ENCODE measurements around the gene FBXW8.

Gene FBXW8

GRCh38 chr12:116971222-116971621 is 60.5 kb downstream of the FBXW8 start:
- Histone ChIP-seq H3K4me1 (no peaks in the 10 kb centered on the region), H3K4me3 (no peak overlapping the region), H3K27me3 (no peaks in the 10 kb centered on the region), H3K36me3 (peaks cover 22 to 50% (median 28%) of the 10 kb centered on the region in 3 donors), H3K27ac (no peak overlapping the region), H3K9me3 (no peaks in the 10 kb centered on the region)
- intact Hi-C loops (cut with DNase I; ENCODE audit: low total_unique reads): no loop called here
- DNase-seq: no peak
- TF ChIP-seq, protein P1, sequence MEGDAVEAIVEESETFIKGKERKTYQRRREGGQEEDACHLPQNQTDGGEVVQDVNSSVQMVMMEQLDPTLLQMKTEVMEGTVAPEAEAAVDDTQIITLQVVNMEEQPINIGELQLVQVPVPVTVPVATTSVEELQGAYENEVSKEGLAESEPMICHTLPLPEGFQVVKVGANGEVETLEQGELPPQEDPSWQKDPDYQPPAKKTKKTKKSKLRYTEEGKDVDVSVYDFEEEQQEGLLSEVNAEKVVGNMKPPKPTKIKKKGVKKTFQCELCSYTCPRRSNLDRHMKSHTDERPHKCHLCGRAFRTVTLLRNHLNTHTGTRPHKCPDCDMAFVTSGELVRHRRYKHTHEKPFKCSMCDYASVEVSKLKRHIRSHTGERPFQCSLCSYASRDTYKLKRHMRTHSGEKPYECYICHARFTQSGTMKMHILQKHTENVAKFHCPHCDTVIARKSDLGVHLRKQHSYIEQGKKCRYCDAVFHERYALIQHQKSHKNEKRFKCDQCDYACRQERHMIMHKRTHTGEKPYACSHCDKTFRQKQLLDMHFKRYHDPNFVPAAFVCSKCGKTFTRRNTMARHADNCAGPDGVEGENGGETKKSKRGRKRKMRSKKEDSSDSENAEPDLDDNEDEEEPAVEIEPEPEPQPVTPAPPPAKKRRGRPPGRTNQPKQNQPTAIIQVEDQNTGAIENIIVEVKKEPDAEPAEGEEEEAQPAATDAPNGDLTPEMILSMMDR (IDR thresholded peaks at IDR 0.05): no peak

DNA sequence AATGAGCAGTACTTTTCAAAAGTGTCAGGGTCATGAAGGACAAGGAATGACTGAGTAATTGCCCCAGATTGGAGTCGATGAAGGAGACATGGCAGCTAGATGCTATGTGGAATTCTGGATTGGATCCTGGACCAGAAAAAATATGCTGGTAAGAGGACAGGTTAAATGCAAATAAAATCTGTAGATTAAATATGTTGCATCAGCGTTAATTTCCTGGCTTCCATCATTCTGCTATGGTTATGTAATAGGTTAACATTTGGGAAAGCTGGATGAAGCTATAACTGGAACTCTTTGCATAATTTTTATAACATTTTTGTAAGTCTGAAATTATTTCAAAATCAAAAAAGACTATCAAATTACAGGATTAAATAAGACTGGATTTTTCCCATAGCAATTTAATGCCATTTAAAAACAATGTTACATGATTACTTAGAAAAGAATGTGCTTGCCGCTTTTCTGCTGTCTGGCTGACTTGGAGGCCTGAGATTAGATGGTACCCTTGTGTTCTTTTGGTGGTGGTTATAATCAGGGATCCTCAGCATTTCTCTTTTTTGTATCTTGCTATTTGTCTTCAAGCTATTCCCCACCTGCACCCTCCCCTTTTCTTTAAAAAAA is 65.1 kb downstream of the FBXW8 start:
- no peak for DNase-seq
- no peaks in the 10 kb centered on the region for H3K27me3 ChIP-seq

GRCh38 chr12:116977465-116978380 is 67.0 kb downstream of the FBXW8 start:
- H3K36me3 ChIP-seq: peaks cover 9 to 14% (median 12%) of the 10 kb centered on the region in 3 donors
- intact Hi-C loops (cut with DNase I; ENCODE audit: low total_unique reads): no loop called here
- H3K9me3 ChIP-seq: no peaks in the 10 kb centered on the region
- no peak overlapping the region for H3K4me3 ChIP-seq
- no peak for DNase-seq
- H3K27ac ChIP-seq: no peak overlapping the region
- H3K4me1 ChIP-seq: peaks cover 0 to 10% (median 0%) of the 10 kb centered on the region in 4 donors
- no peaks in the 10 kb centered on the region for H3K27me3 ChIP-seq
- TF ChIP-seq, protein P1 (IDR thresholded peaks at IDR 0.05): no peak

More for the DNA sequence above, 65.1 kb downstream of the FBXW8 start:
- H3K36me3 ChIP-seq: peaks cover 13 to 19% (median 14%) of the 10 kb centered on the region in 3 donors
- no peak overlapping the region for H3K4me3 ChIP-seq
- no peaks in the 10 kb centered on the region for H3K9me3 ChIP-seq
- H3K4me1 ChIP-seq: no peaks in the 10 kb centered on the region
- H3K27ac ChIP-seq: no peak overlapping the region
- intact Hi-C loops (cut with DNase I; ENCODE audit: low total_unique reads): no loop called here
- TF ChIP-seq, protein P1 (IDR thresholded peaks at IDR 0.05): no peak

- no peak for DNase-seq
- no peak overlapping the region for H3K4me3 ChIP-seq
- TF ChIP-seq, protein P1 (IDR thresholded peaks at IDR 0.05): no peak
- no peaks in the 10 kb centered on the region for H3K9me3 ChIP-seq
- no peaks in the 10 kb centered on the region for H3K27me3 ChIP-seq
- H3K4me1 ChIP-seq: peaks cover 0 to 22% (median 4%) of the 10 kb centered on the region in 4 donors
- H3K36me3 ChIP-seq: peaks cover 1 to 6% (median 3%) of the 10 kb centered on the region in 3 donors
- intact Hi-C loops (cut with DNase I; ENCODE audit: low total_unique reads): no loop called here
- no peak overlapping the region for H3K27ac ChIP-seq
Measured at GRCh38 chr12:116978791-116979508, 68.2 kb downstream of the FBXW8 start.

DNA sequence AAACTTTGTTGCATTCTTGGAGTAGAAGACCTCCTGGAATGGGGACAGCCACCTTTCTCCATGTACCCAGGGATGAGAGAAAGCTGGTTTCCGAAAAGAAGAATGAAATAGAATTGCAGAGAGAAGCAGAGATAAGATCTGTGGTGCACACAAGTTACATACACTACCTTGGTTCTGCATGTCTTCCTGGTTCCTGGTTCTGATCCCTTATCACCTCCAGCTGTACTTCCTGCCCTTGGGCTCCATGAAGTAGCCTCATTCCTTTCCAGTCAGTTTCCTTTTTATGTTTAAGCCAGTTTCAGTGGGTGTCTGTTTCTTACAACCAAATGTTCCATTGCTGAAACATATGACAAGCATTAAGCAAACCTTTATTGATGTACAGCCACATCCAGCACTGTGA is 69.3 kb downstream of the FBXW8 start:
- Histone ChIP-seq H3K36me3 (peaks cover 0 to under 1% (median 0%) of the 10 kb centered on the region in 3 donors), H3K27me3 (no peaks in the 10 kb centered on the region), H3K4me1 (peaks cover 0 to 22% (median 4%) of the 10 kb centered on the region in 4 donors), H3K27ac (no peak overlapping the region), H3K9me3 (no peaks in the 10 kb centered on the region), H3K4me3 (no peak overlapping the region)
- no peak for DNase-seq
- intact Hi-C loops (cut with DNase I; ENCODE audit: low total_unique reads): no loop called here
- TF ChIP-seq, protein P1 (IDR thresholded peaks at IDR 0.05): no peak

Data from tibial artery (tissue), 4 donors.